Measurements from ENCODE around the gene XYLT2.
A peak's percentile ranks its signal among the peaks of the same experiment; 100 is the strongest.
"Not testable (repeated sequence)": the region's sequence is repeated elsewhere in the genome, so short reads cannot be mapped to it uniquely, and the experiment has no call there.

The XYLT2 gene

DNA sequence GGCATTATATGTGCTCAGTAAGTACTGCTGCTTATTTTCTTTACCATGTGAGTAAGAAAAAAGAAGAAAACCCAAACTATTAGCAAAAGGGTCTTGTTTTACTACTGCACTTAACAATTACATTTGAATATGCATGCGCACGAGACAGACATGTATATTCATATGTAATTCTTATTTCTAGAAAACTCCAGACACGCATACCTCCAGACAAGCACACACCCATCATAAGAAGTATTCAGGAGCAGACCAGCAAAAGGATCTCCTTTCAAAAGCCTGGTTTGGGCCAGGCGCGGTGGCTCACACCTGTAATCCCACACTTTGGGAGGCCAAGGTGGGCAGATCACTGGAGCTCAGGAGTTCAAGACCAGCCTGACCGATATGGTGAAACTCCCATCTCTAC, 43.6 kb downstream of the XYLT2 start:
- no peak for DNase-seq (ENCODE audit: low read depth in 2 of 2)

DNA sequence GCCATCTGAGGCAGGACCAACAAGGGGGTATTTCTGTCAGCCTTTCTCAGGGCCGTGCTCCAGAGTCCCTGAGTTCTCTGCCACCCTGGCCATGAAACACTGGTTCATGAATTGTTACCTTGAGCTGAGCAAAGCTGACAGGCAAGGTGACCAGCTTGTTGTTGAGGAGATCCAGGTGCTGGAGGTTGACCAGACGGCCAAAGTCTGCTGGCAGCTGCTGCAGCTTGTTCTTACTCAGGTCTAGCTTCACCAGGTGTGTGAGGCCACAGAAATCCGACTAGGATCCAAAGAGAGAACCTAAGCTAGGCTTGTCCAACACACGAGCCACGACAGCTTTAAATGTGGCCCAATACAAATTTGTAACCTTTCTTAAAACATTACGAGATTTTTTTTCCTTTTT, 46.7 kb downstream of the XYLT2 start:
- DNase-seq (ENCODE audit: low read depth in 2 of 2): no peak

DNA sequence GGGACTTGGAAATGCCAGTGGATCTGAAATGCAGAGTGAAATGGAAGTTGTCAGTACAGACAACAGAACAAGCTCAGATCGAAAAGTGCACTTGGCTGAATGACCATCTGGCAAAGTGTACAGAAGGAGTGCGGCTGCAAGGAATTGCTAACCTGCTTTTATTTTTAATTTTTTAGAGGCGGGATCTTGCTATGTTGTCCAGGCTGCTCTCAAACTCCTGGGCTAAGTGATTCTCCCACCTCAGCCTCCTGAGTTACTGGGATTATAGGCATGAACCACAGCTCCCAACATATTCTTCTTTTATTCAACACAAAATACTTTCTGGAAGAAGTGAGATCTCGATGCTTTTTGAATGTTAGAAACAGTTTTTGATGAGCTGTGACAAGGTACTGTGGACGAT, 47.8 kb downstream of the XYLT2 start:
- DNase-seq (ENCODE audit: low read depth in 2 of 2): no peak

DNA sequence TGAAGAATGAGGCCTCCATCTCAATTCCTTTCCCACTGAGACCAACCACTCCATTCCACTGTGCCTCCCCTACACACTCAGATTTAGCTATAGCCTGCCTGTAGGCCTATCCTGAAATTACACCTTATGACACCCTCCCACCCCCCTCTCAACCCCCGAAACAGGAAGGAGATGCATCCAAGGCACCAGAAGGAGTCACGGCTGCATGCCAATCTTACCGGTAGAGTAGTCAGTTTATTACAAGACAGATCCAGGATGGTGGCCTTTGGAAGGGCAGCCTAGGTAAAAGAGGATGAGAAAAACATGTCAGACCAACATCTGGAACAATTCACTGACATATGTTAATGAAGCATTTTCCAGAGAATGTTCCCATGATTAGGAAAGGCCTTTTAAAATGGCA, 48.8 kb downstream of the XYLT2 start:
- no peak for DNase-seq (ENCODE audit: low read depth in 2 of 2)

DNA sequence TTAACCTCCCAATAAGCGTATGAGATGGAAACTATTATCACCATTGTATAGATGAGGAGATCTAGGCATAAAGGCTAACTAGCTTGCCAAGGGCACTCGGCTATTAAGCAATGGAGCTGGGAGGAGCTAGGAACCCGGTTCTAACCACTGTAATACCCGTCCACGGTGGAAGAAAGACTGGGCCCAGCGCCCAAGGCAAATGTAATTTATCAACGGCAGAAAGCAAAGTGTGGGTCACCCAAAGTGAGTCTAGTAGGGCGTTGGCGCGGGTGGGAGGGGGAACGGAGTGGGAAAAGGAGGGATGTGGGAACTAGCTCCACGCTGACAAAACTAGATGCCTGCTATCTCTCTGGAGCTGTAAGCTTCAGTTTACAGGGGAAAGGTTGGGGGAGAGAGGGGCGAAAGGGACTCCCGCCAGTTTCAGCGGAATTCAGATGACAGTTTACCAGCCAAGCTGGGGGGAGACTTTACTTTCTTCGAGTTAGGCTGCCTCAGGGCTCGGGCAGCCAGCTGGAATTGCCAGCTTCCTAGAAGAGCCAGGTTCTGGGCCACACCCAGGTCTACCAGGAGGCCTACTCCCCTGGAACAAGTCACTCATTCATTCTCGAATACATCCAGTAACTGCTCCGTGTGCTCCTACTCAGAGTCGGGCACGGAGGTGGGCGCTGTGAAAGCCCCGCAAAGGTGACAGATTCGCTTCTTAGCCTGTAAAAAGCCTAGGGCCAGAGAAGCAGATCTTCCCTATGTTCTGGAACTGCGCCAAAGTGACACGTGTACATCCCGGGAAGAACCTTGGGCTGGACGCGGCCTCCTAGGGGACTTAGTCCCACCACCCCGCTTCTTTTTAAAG, 50.6 kb downstream of the XYLT2 start:
- DNase-seq (ENCODE audit: low read depth in 2 of 2): no peak

DNA sequence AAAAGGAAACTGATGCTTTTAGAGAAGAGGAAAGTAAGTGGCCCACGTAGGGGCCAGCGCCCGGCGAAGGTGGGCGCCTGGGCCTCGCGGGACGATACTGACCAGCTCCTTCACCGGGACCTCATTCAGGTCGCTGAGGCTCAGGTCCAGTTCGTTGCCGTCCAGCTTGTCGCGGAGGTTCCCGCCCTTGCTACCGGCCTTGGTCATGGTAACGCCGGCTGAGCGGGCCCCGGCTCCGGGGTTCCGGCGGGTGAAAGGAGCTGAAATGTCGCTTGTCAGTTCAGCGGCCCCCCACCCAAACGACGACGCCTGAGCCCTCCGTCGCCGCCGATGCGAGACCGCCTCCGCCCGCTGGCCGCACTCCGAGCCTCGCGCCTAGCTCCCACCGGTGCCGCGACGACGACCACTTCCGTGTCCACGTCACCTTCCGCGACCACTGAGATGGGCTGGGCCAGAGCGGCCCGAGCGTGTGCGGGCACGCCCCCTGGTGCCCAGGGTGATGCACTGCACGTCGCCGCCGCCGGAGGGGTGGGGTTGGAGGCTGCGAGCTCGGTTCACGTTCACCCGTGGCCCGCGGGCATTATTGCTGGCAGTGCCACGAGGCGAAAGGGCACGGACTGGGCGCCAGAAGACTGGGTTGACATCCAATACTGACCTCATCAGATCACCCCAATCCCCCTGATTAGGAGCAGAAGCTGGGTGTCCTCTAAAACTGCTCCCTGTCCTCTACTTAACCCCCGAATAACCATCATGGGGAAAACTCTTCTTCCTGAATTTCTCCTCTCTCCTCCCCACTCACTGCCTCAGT, 51.4 kb downstream of the XYLT2 start, which contains the start of gene LRRC59:
Gene LRRC59 (minus strand): TSS at position 413 of the 808 bp plus-strand sequence. CDS start 206 bp downstream, at position 207.
- peak; percentile 82 to 88 for DNase-seq (ENCODE audit: low read depth in 2 of 2)

DNA sequence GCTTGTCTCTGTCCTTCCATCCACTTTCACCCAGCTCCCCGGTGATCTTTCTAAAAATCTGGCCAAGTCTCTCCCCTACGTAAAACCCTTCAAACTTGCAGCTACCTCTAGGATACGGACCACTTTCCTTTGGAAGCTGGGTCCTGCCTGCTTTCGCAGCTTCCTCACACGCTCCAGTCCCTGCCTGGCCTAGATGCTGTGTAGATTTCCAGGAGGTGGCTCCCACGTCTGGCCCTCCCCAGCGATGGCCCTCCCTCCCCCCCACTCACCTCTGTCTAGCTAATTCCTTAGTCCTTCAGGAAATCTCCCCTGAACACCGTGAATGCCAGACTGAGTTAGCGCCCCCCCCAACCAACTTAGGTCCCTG, 52.0 kb downstream of the XYLT2 start:
- no peak for DNase-seq (ENCODE audit: low read depth in 2 of 2)

DNA sequence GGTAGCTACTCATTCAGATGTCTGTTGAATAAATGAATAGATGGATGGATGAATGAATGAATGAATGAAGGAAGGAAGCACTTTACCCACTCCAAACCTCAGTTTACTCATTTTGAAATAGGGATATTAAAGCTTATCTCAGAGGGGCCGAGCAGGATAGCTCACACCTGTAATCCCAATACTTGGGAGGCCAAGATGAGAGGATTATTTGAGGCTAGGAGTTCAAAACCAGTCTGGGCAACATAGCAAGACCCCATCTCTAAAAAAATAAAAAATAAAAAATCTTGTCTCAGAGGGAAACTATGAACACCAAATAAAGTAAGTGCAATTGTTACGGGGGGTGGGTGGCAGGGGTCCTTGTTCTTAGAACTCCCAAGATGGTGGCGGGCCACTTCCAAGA, 52.7 kb downstream of the XYLT2 start:
- DNase-seq (ENCODE audit: low read depth in 2 of 2): not testable (repeated sequence)

DNA sequence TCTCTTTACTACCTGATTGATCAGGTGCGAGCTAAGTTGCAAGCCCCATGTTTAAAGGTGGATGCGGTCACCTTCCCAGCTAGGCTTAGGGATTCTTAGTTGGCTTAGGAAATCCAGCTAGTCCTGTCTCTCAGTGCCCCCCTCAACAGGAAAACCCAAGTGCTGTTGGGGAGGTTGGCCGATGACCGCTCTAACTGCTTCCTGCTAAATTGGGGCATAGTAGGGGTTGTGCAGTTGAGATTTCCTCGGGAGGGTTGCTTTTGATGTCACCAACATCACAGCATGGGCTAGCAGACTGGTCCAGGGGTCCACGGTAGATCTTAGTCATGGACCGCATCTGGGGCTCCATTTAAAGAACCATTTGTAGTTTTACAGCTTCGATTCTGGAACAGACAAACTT, 53.7 kb downstream of the XYLT2 start:
- DNase-seq (ENCODE audit: low read depth in 2 of 2): not testable (repeated sequence)

DNA sequence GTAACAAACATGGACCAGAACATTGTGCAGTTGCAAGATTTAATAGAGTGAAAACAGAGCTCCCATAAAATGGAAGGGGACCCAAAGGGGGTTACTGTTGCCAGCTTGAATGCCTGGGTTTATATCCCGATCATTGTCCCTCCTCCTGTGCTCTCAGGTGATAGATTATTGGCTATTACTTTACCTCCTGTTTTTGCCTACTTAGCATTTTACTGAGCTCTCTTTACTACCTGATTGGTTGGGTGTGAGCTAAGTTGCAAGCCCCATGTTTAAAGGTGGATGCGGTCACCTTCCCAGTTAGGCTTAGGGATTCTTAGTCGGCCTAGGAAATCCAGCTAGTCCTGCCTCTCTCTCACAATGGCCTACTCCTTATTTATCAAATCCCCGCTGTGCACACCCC, 59.4 kb downstream of the XYLT2 start:
- DNase-seq (ENCODE audit: low read depth in 2 of 2): not testable (repeated sequence)

DNA sequence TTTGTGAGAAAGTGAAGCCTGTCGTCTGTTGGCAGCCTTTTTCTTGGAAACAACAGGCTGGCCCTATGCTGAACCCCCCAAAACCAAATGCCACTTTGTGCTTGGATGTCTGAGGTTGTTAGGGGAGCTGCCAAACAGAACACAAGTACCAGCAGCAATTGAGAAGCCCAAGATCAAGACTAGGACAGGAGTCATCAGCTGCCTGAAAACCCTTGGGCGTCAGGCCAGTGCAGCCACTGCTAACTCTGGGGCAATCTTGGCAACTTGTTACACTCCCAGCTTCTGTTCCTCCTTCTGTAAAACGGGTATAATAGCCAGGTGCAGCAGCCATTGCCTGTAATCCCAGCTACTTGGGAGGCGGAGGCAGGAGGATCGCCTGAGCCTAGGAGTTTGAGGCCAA, 60.7 kb downstream of the XYLT2 start:
- DNase-seq (ENCODE audit: low read depth in 2 of 2): no peak

DNA sequence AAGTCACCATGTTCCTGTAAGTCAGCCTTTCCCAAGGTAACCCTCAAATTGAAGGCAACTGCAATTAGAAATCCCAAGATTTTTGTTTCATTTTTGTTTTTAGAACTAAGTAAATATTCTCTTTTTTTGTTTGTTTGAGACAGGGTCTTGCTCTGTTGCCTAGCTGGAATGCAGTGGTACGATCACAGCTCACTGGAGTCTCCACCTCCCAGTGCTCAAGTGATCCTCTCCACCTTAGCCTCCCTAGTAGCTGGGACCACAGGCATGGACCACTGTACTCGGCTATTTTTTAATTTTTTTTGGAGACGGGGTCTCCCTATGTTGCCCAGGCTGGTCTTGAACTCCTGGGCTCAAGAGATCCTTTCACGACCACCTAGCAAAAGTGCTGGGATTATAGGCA, 62.0 kb downstream of the XYLT2 start:
- DNase-seq (ENCODE audit: low read depth in 2 of 2): no peak

Data from stimulated activated CD4-positive, alpha-beta T cell treated with anti-CD3 and anti-CD28 coated beads, Interleukin-12 subunit alpha, Interleukin-12 subunit beta, amount 100 ng/mL, for 24 hours (primary cell).